GM12878 (cell line): ENCODE data around the gene LTBP3. TPM values are rescaled to one million over a fixed set of nuclear protein-coding genes. Genes with fewer than 3 reads are reported as not detected.

Source experiments
- ASH2L ChIP-seq: fragments of 300-600, 200-600 bp; sonication (generic); IDR thresholded peaks from 2 replicates; pipeline ENCODE4 v1.6.1; 2017; ENCODE audit warnings: low read depth, mild to moderate bottlenecking, borderline replicate concordance
- BCL11A ChIP-seq: IDR thresholded peaks from 2 replicates; pipeline ENCODE4 v1.6.1; 2011; ENCODE audit warnings: low read depth, low read length
- BCL3 ChIP-seq: IDR thresholded peaks from 2 replicates; pipeline ENCODE4 v1.6.1; 2011; ENCODE audit warnings: borderline replicate concordance, low read depth, mild to moderate bottlenecking, moderate library complexity, low read length; ENCODE audit not compliant: insufficient read depth, poor library complexity, severe bottlenecking
- CEBPZ ChIP-seq: fragments of 150-350 bp; IDR thresholded peaks from 2 replicates; pipeline ENCODE4 v1.6.1; 2016; ENCODE audit warnings: low read depth, low read length
- CREM ChIP-seq: IDR thresholded peaks from 2 replicates; pipeline ENCODE4 v1.6.1; 2014; ENCODE audit warnings: antibody characterized with exemption, low read depth
- EED ChIP-seq: sonication (generic); IDR thresholded peaks from 2 replicates; pipeline ENCODE4 v1.6.1; 2016; ENCODE audit warnings: antibody characterized with exemption, low read depth
- IKZF1 ChIP-seq: fragments of 450-650 bp; conservative IDR thresholded peaks from 2 replicates; pipeline ENCODE4 v1.6.1; 2017; ENCODE audit warnings: antibody characterized with exemption, mild to moderate bottlenecking
- MTA3 ChIP-seq: IDR thresholded peaks from 2 replicates; pipeline ENCODE4 v1.6.1; 2012; ENCODE audit warnings: low read length, inconsistent platforms, borderline replicate concordance
- SPI1 ChIP-seq: IDR thresholded peaks from 2 replicates; pipeline ENCODE4 v1.6.1; 2011; ENCODE audit warnings: low read depth, mild to moderate bottlenecking, low read length, moderate library complexity, borderline replicate concordance; ENCODE audit not compliant: insufficient read depth
- polyA plus RNA-seq, 11 experiments: library from polyadenylated mRNA; depleted of rRNA in 4 of 11; unstranded in 6 of 11; stranded (reverse) in 5 of 11; fragments of >200 nt; fragmentation: Nextera tagmentation in 4 of 11; fragmentation: Illumina TruSeq in 1 of 11; extraction: Ambion mirVana in 4 of 11; extraction: Trizol in 1 of 11; gene quantifications; 1 replicate in 1 of 11; 2 replicates in 10 of 11; pipeline versions ENCODE4 v1.2.1 to v1.2.3, GENCODE V29; 2011 to 2016; ENCODE audit warnings: inconsistent platforms in 2 of 11, missing spikeins in 2 of 11, low read depth in 1 of 11
- total RNA-seq, 4 experiments: library from RNA; depleted of rRNA in 3 of 4; stranded (reverse); fragments of >200 nt in 3 of 4; fragmentation: Illumina TruSeq in 1 of 4; extraction: Trizol in 1 of 4; gene quantifications; 2 replicates each; pipeline versions ENCODE4 v1.2.1 to v1.2.3, GENCODE V29; 2013 to 2021

Gene LTBP3
- total and polyA plus RNA-seq, 10 of the 15 experiments (the other 5 are each of a cell fraction or from before 2014, with no cell fraction given), result 2.2 to 12.2 (median 6.2) TPM; not detected in 2

- TF ChIP-seq BCL3 (peak; percentile 31), CEBPZ (no peak), IKZF1 (0 out of 2 replicates have a peak, but pooled peaks have one; percentile 15), ASH2L (no peak), CREM (no peak), BCL11A (no peak), EED (peak; percentile 50), MTA3 (no peak), SPI1 (peak; percentile 74; the same call in 1 of the 2 replicates)
Measured at GRCh38 chr11:65576867-65577755, 19.0 kb upstream of the LTBP3 start (continued).
